DND-41 (cell line): ENCODE results near the gene MCTP1.
A peak's percentile ranks its signal among the peaks of the same experiment; 100 is the strongest.

Source experiments
- ATAC-seq: fragments of 200-7000 bp; cut with Tn5 transposase; 3 replicates; pipeline ENCODE4 v1.9.1; 2021; ENCODE audit warnings: low read depth; ENCODE audit not compliant: insufficient read depth
- DNase-seq: peaks from one replicate; pipeline ENCODE4 v3.0.0-alpha.2; 2020
- H2AFZ ChIP-seq: 2 replicates; pipeline ENCODE4 v1.6.0; 2012; ENCODE audit warnings: low read depth, low read length
- H3K27ac ChIP-seq: 2 replicates; pipeline ENCODE4 v1.5.1; 2012; ENCODE audit warnings: low read length, inconsistent platforms
- H3K27me3 ChIP-seq: fragments of 200-600 bp; sonication (generic); 2 replicates; pipeline ENCODE4 v1.6.0; 2012; ENCODE audit warnings: low read length, mild to moderate bottlenecking, inconsistent platforms; ENCODE audit not compliant: insufficient read depth, poor library complexity
- H3K36me3 ChIP-seq: 2 replicates; pipeline ENCODE4 v1.5.1; 2012; ENCODE audit warnings: low read length, inconsistent platforms; ENCODE audit not compliant: insufficient read depth
- H3K4me1 ChIP-seq: 2 replicates; pipeline ENCODE4 v1.5.1; 2012; ENCODE audit warnings: mild to moderate bottlenecking, low read length; ENCODE audit not compliant: insufficient read depth
- H3K4me2 ChIP-seq: 2 replicates; pipeline ENCODE4 v1.6.0; 2012; ENCODE audit warnings: mild to moderate bottlenecking, moderate library complexity, low read length, inconsistent platforms; ENCODE audit not compliant: insufficient read depth
- H3K4me3 ChIP-seq, 2 experiments: fragments of 200-600 bp in 1 of 2; shearing (Covaris generic) in 1 of 2; 2 replicates each; pipeline ENCODE4 v1.5.1; 2012 to 2016; ENCODE audit warnings: inconsistent platforms in 2 of 2, low read length in 2 of 2, mild to moderate bottlenecking in 2 of 2, low read depth in 1 of 2, moderate library complexity in 1 of 2
- H3K79me2 ChIP-seq: 2 replicates; pipeline ENCODE4 v1.6.0; 2012; ENCODE audit warnings: low read length, inconsistent platforms; ENCODE audit not compliant: insufficient read depth
- H3K9ac ChIP-seq: 2 replicates; pipeline ENCODE4 v1.6.0; 2012; ENCODE audit warnings: low read depth, mild to moderate bottlenecking, inconsistent platforms, low read length, moderate library complexity
- H3K9me3 ChIP-seq: 2 replicates; pipeline ENCODE4 v1.5.1; 2012; ENCODE audit warnings: low read length, moderate library complexity, mild to moderate bottlenecking, inconsistent platforms; ENCODE audit not compliant: insufficient read depth, severe bottlenecking
- H4K20me1 ChIP-seq: 2 replicates; pipeline ENCODE4 v1.6.0; 2012; ENCODE audit warnings: low read length; ENCODE audit not compliant: insufficient read depth
- EZH2 ChIP-seq: IDR thresholded peaks from 3 replicates; pipeline ENCODE4 v1.6.1; 2012; ENCODE audit warnings: borderline replicate concordance, low read depth, mild to moderate bottlenecking, moderate library complexity, low read length, inconsistent platforms; ENCODE audit not compliant: severe bottlenecking
- TF ChIP-seq, protein P1 (sequence below): IDR thresholded peaks from 2 replicates; pipeline ENCODE4 v1.5.1; 2012; ENCODE audit warnings: borderline replicate concordance, low read length, moderate library complexity, mild to moderate bottlenecking; ENCODE audit not compliant: poor library complexity, severe bottlenecking; ENCODE audit errors: extremely low read depth

MCTP1 gene

DNA sequence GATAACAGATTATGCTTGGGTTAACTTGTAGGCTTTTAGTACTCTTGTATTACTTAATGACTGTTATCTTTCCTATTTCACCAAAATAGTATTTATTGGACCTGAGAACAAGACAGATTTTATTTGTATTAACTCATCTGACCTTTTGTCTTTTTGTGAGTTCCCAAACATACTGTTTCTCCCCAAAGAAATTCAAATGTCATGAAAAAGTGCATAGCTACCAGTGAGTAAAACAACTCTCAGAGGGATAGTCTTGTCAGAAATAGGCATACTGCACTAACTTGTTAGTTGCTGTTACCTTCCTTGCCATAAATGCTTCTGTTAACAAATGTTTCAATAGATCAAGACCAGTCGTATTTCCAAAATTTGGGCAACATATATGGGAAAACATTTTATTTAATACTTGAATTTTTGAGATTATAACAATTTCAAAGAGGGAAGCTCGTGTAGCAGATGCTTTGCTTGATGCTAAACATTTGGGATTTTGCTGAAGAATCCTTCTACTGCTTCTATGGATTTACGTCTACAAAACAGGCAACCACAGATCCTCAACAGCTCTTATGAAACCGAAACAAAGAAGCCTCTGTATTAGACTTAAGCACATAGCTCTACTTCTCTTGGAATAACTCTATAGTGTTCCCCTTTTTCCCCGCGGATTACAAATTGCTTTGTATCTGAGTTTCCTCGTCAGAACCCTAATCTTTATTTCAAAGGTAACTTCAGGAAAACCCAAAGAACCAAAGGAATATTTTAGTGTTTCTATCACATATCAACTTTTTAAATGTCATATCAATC, 248.8 kb downstream of the MCTP1 start:
- no peaks in the 10 kb centered on the region for H3K4me1 ChIP-seq
- ATAC-seq, result no peak
- no peak overlapping the region for H3K27ac ChIP-seq
- H3K9ac ChIP-seq, result no peak overlapping the region
- no peaks in the 10 kb centered on the region for H3K27me3 ChIP-seq
- no peak for TF ChIP-seq EZH2
- TF ChIP-seq, protein P1, sequence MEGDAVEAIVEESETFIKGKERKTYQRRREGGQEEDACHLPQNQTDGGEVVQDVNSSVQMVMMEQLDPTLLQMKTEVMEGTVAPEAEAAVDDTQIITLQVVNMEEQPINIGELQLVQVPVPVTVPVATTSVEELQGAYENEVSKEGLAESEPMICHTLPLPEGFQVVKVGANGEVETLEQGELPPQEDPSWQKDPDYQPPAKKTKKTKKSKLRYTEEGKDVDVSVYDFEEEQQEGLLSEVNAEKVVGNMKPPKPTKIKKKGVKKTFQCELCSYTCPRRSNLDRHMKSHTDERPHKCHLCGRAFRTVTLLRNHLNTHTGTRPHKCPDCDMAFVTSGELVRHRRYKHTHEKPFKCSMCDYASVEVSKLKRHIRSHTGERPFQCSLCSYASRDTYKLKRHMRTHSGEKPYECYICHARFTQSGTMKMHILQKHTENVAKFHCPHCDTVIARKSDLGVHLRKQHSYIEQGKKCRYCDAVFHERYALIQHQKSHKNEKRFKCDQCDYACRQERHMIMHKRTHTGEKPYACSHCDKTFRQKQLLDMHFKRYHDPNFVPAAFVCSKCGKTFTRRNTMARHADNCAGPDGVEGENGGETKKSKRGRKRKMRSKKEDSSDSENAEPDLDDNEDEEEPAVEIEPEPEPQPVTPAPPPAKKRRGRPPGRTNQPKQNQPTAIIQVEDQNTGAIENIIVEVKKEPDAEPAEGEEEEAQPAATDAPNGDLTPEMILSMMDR, result no peak
- H3K4me2 ChIP-seq, result no peak overlapping the region
- H3K4me3 ChIP-seq, result no peak overlapping the region
- no peak overlapping the region for H2AFZ ChIP-seq
- no peaks in the 10 kb centered on the region for H4K20me1 ChIP-seq
- DNase-seq, result no peak
- no peaks in the 10 kb centered on the region for H3K9me3 ChIP-seq
- no peaks in the 10 kb centered on the region for H3K79me2 ChIP-seq
- no peaks in the 10 kb centered on the region for H3K36me3 ChIP-seq

DNA sequence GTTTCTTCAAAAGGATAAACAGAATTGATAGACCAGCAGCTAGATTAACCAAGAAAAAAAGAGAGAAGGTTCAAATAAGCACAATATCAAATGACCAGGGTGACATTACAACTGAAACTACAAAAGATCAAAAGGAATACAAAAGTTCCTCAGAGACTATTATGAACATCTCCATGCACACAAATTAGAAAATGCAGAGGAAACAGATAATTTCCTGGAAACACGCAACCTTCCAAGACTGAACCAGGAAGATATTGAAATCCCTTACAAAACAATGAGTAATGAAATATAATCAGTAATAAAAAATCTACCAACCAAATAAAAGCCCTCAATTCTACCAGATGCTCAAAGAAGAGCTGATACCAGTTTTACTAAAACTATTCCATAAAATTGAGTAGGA, 252.1 kb downstream of the MCTP1 start:
- H3K27ac ChIP-seq, result no peak overlapping the region
- TF ChIP-seq, protein P1, result no peak
- TF ChIP-seq EZH2, result no peak
- H3K4me2 ChIP-seq, result no peak overlapping the region
- ATAC-seq (no peak), DNase-seq (no peak)
- H3K9me3 ChIP-seq, result no peaks in the 10 kb centered on the region
- peaks cover 3% of the 10 kb centered on the region for H3K4me1 ChIP-seq
- H3K9ac ChIP-seq, result no peak overlapping the region
- no peaks in the 10 kb centered on the region for H3K27me3 ChIP-seq
- H3K4me3 ChIP-seq, result no peak overlapping the region
- H3K79me2 ChIP-seq, result no peaks in the 10 kb centered on the region
- no peaks in the 10 kb centered on the region for H3K36me3 ChIP-seq
- no peaks in the 10 kb centered on the region; the same call in 1 of the 2 replicates for H4K20me1 ChIP-seq
- no peak overlapping the region for H2AFZ ChIP-seq

DNA sequence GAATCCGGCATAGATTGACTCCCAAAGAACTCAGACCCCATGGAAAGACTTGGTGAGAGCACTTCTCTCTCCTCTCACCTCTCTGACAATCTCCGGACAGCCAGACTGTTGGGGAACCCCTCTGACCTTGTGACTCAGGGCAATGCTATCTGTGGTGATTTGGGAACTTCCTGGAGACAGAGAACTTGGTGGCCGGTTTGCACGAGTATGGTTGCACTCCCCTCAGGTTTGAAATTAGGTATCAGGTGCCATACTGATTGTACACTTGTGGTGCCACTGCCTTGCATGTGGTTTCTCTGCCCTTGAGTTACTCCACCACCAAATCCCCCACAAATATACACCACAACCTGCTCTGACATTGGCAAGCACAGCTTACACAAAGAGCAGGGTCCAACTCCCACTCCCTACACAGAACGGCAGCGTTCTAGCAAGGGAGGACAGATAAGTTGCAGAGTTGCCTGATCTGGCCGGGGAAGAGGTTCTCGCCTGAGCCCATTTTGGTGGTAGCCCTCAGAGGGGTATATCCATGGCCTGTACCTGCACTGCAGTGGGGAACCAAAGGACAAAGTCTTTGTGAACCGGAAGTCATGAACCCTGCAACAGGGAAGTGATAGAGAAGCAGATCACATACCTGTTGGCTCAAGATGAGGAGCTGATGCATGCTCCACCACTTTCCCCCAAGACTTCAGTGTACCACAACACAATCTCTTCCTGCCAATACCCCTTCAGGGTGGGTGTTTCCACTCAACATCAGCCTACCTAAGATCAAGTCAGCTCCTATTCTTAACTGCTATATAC, 255.1 kb downstream of the MCTP1 start:
- no peak overlapping the region for H2AFZ ChIP-seq
- H3K27ac ChIP-seq, result no peak overlapping the region
- H3K4me1 ChIP-seq, result peaks cover 12% of the 10 kb centered on the region
- no peaks in the 10 kb centered on the region for H3K9me3 ChIP-seq
- H3K27me3 ChIP-seq, result no peaks in the 10 kb centered on the region
- DNase-seq (no peak), ATAC-seq (peak; percentile 18; the same call in 1 of the 3 replicates)
- no peak overlapping the region for H3K9ac ChIP-seq
- H3K79me2 ChIP-seq, result no peaks in the 10 kb centered on the region
- no peaks in the 10 kb centered on the region for H3K36me3 ChIP-seq
- no peak overlapping the region for H3K4me2 ChIP-seq
- H4K20me1 ChIP-seq, result no peaks in the 10 kb centered on the region; the same call in 1 of the 2 replicates
- H3K4me3 ChIP-seq, result no peak overlapping the region
- TF ChIP-seq, protein P1, result no peak
- TF ChIP-seq EZH2, result no peak
